ENCODE data around the gene CAMK2A. TPM values are rescaled to one million over a fixed set of nuclear protein-coding genes. Genes with fewer than 3 reads are reported as not detected.

CAMK2A gene
- total RNA-seq, 1 experiment from 2014 or later, result not detected

DNA sequence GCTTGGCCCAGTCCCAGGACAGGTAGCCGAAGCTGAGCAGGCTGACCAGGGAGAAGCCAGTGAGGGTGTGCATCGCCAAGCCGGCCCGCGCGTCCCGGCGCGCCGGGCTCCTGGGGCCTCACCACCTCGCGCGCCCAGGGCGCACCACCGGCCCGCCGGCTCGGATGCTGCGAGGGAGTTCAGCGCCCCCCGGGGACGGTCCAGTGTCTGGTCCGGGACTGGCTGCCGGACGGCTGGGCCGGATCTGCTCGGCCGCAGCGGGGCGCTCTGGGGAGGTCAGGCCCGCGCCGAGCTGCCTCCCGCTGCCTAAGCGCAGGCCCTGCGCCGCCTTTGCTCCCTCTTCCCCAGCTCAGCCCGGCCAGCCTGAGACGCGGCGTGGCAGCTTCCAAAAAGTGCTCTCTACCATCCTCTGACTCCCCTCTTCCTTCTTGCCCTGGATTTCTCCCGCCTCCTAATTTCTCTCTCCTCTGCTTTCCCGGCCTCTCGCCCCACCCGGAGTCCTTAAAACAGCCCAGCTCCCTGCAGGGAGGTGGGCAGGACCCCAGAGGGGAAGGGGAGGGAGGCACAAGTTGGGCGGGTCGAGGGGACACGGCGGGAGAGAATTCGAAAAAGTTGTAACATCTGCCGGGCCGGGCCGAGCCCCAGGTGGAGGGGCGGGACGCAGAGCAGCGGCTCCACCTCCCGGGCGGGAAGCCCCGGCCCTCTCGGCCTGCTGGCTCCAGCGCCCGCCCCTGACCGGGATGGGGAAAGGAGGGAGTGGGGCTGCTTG is 12.9 kb upstream of the CAMK2A start, which contains the start of gene ARSI:
Gene ARSI (minus strand): TSS at position 605 of the 769 bp plus-strand sequence. CDS start 532 bp downstream, at position 73.
- DNase-seq (ENCODE audit: extremely low read depth, low read depth), result no peak

GRCh38 chr5:150301901-150302300 is 12.3 kb upstream of the CAMK2A start:
- DNase-seq (ENCODE audit: extremely low read depth, low read depth), result no peak

GRCh38 chr5:150301170-150301505 is 11.6 kb upstream of the CAMK2A start:
- no peak for DNase-seq (ENCODE audit: extremely low read depth, low read depth)

DNA sequence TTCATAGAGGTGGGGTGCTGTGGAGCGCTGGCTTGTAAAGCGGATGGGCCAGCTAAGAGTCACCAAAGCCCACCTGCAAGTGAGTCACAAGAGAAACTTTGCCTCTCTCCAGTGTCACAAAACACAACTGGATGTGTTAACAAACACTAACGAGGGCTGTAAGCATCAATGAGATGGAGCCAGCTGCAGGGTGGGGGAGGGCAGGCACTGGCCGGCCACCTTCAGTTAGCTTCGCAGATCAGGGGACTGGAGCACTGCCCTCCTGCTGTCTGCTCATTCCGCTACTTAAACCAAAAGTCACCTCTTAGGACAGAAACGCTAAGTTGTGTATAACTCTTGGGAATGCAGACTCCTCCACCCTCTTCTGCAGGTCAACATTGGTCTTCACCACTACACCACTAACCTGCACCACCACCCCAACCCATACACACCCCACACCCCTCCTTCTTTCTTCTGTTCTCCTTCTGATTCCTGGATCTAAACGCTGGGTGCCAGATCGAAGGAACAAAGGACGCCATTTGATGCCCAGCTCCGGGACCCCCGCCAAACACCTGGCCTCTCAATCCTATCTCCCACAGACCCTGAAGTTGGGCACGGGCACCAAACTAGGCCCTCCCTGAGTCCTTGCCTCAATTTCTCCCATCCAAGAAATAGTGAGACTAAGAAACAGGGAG is 11.1 kb upstream of the CAMK2A start:
- no peak for DNase-seq (ENCODE audit: extremely low read depth, low read depth)

DNA sequence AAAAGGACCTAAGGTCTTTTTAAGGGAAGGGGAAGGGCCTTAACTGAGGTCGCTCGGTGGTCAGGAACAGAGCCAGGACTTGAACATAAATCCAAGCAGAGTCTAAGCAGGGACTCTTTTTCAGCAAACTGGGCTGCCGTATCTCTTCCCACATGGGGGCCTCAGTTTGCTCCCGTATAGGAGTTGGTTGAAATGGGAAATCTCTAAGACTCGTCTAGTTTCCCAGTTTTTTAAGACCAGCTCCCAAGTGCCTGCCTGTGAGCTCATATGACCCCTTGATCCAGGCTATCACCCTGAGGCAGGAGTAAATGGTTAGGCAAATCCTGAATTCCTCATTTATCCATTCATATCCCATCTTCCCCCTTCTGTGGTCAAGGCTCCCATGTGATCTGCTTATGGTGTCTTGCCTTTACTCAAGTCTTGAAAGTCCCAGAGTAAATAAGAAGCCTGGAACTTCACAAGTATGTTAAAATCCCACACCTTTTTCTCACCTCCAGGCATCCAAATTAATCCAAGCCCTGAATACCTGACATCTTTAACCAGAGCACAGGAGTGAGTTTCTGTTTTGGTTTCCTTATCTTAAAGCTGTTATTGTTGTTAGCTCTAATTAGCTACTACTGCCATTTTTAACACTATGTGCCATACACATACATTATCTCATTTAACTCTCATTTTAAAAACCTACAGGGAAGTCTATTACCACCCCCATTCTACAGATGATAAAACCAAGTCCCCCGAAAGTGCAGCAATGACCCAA is 10.2 kb upstream of the CAMK2A start:
- DNase-seq (ENCODE audit: extremely low read depth, low read depth), result no peak

DNA sequence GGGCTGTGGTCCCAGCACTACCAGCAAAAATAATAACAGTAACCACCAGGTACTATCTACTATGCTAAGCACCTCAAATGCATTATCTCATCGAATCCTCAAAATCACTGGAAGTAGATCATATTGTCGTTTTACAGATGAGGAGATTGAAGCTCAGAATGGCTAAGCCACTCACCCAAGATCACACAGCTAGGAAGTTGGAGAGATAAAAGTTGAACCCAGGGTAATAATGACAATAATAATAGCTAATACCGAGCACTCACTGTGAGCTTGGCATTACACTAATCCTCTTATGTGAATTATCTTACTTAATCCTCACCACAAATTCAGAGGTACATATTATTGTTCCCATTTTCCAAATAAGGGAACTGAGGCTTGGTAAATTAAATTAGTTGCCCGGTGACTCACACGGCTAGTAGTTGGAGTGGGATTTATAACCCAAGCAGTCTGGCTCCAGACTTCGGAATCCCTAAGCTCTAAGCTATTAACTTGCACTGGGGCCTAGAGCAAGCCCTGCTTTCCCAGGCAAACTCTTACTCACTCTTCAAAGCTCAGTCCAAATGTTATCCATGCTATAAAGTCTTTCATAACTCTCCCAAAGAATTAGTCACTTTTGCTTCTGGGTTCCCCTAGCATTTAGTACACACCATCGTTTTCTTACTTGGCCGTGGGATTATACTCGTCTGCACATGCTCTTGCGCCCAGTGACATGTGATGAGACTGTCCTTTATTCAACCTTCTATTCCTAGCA is 9.3 kb upstream of the CAMK2A start:
- DNase-seq (ENCODE audit: extremely low read depth, low read depth), result no peak

GRCh38 chr5:150297934-150298595 is 8.5 kb upstream of the CAMK2A start:
- DNase-seq (ENCODE audit: extremely low read depth, low read depth), result no peak

DNA sequence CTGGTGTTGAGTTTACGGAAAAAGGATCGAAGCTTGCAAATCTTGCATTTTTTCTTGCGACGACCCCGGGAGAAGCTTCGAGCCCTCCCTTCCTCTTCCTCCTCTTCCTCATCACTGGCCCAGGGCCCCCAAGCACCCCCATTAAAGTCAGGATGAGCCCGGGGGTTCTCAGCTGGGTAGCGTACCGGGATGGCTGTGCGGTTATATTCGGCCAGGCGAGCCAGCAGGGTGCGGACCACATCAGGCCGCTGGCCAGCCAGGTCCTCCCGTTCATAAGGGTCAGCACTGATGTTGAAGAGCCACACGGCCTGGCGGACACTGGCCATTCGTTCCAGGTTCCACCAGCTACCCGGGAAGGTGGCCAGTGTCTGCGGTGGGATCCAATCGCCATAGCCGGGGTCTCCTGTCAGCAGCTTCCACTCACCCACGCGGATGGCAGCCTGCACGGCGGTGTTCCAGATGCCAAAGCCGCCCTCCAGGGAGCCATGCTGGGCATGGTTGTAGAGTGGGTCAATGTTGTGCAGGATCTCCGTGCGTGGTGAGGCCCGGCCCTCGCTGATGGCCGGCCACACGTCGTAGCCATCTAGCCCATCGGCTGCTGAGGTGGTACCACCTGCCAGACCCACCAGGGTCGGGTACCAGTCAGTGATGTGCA is 7.8 kb upstream of the CAMK2A start:
- no peak for DNase-seq (ENCODE audit: extremely low read depth, low read depth)

GRCh38 chr5:150296496-150296895 is 6.9 kb upstream of the CAMK2A start:
- no peak for DNase-seq (ENCODE audit: extremely low read depth, low read depth)

DNA sequence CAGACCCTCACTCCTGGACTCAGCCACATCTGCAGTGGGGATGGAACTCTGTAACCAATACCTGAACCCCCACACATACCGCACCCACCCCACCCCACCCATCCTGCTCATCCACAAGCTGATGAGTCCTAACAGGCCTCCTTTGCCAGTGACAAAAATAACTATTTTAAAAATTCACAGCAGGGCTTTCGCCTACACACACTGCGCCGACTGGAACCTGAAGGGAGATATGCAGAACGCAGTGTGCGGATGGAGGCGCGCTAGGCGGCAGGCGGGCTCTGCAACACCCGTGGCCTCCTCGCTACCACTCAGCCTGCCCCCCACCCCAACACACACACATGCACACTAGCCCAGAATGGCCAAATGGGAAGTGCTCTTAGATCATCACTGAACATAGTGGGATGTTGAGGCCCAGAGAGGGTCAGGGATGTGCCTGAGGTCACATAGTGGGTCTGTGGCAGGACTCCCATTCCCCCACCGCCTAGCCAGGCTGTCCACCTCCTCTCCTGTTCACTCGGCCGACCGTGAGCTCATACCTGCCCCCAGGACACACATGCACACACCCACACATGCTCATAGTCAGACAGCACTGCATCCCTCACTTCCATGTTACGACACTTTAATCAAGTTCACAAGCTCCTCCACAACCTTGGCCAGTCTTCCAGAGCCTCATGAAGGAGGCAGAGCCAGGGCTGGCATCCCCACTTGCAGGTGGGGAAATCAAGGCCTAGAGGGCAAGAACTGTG is 6.3 kb upstream of the CAMK2A start:
- no peak for DNase-seq (ENCODE audit: extremely low read depth, low read depth)

- no peak for DNase-seq (ENCODE audit: extremely low read depth, low read depth)
These were observed 5.6 kb upstream of the CAMK2A start for GRCh38 chr5:150295172-150295634.

DNA sequence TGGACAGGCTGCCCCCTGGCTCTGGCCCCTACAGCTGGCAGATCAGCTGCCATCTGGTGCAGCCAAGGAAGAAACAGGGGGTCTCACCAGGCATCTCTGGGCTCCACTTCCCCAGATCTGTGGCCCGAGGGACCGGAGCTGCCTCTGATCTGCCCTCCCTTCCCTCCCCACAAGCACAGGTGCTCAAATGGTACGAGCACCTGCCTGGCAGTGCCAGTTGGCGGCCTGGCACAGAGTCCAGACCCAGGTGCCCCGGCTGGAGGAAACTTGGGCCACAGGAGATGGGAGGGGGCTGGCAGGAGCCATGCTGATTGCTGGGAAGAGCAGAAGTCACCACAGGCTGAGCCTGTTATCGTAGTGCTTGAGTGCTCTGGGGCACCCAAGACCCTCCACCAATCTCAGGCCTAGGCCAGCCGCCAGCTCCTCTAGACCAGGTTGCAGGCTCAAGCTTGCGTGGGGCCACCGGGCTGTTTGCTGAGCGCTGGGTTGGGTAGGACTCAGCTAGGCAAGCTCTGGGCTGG is 5.0 kb upstream of the CAMK2A start:
- DNase-seq (ENCODE audit: extremely low read depth, low read depth), result no peak

DNA sequence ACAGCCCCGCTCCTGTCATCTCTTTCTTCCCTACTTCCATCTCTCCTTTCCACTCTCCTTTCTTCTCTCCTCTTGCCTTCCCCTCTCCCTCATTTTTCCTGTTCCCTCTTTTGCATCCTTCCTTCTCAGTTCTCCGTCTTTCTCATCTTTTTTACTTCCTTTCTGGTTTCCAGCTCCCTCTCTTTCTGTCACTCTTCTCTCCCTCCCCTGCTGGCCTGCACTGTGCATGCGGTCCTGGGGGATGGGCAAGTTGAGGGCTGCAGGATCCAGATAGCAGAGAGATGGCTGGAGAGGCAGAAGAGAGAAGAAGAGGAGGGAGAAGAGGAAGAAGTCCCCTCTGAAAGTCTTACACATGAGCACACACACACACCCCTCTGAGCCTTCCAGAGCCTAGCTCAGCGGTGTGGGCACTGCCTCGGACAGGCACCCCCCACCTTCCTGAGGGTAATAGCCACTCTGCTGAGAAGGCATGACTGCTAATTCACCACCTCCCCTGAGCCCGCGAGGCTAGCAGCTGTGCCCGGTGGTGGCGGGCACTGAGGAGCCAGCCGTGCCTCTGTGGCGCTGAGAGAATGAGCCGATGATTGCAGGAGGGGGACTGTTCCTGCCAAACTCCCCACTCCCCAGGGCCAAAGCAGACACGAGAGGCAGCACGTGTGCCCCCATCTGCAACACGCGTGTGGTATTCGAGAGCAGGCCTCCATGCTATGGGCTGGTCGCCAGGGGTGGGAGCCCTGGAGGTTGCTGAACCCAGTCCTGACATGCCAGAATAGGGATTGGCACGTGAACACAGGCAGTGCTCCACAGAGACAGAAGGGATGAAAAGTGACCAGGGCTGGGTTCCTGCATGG is 3.7 kb upstream of the CAMK2A start:
- no peak for DNase-seq (ENCODE audit: extremely low read depth, low read depth)

DNA sequence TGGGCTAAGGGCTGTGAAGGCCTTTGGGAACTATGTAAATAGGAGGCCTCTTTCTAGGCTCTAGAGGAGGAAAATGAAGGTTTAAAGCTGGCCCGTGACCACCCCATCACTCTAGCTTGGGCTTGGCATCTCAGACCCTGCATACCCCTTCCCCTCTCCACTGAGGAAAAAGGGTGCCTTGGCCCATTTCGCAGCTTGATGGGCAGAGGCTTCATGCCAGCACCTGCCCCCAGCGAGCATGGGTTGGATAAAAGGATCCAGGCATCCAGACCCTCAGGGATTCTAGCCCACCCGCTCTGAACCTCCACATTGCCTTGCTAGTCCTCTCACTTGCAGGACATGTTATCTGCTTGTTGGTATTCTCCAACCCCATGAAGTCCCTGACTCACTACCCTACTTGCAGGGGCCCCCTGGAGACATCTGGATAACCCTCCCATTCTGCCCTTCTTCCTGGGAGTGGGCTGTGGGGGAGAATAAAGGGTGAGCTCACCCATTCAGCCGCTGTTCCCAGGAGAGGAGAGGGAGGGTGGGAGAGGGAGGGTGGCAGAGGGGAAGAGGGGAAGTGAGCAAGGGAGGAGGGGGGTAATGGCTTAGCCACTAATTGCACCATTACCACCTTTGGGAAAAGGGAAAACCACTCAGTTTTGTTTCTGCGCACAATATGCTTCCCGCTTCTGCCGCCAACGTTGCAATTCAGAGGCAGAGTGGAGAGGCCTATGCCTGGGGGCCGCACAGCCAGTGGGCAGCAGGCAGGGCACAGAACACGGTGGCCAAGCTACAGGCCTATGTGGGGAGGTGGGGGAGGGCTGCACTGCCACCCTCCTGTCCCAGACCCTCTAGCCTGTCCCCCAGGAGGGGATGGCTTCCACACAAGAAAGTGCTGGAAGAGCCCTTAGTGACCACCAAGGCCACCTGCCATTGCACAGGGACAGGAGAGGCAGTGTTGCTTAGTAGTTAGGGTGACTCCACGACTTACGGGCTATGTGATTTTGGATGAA is 2.1 kb upstream of the CAMK2A start:
- DNase-seq (ENCODE audit: extremely low read depth, low read depth), result no peak

DNA sequence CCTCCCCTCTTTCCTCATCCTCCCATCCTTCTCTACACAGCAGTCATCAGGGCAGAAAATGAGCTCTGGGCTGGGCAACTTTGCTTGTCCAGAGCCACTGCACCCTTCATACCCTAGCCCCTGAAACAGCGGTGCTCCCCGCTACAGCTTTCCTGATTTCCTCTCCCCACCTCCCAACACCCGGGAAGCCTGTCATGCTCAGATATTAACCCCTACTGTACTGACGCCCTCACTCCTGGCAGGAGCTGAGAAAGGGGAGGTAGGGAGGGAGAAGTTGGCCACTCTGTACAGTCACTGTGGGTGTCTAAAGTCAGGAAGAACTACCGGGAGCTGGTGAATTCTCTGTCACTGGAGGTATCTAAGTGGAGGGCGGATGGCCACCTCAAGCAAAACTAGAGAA is 782 bp downstream of the CAMK2A start:
- DNase-seq (ENCODE audit: extremely low read depth, low read depth), result no peak

DNA sequence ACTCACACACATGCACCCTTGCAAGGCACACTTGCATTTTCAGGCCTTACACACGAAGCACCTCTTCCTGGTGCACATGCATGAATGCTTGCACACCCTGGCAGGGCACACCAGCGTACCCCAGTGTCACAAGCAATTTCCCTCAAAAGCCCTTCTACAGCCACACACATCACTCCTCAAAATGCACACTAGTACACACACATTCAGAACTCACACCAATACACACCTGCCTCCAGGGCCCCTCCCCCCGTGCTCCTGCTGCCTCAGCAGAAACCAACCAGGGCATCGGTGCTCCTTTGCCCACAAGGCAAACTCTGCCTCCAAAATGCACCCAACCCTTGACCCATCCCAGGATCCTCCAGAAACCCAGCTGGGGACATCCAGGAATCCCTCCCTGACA is 1.2 kb downstream of the CAMK2A start:
- DNase-seq (ENCODE audit: extremely low read depth, low read depth), result no peak

DNA sequence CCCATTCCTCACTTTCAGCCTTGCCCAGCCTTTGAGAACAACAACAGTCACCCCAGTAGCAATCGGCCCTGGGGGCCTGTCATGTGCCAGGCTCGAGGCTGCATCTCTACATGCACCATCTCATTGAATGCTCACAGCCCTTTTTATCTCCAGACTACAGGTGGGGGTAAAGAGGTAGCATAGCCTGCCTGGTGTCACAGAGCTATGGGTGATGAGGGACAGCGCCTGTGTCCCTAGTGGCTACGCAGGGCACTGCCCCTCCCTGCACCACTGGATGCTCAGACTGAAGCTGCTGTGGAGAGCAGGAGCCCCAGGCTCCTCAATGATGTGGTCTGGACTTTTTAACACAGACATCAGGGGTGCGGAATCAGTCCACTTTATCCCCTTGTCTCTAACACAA is 2.8 kb downstream of the CAMK2A start:
- DNase-seq (ENCODE audit: extremely low read depth, low read depth), result peak; percentile 16
